Putamen (tissue), 1 donor: ENCODE results near the gene CDCP2.
A peak's percentile ranks its signal among the peaks of the same experiment; 100 is the strongest.
"Not testable (repeated sequence)": the region's sequence is repeated elsewhere in the genome, so short reads cannot be mapped to it uniquely, and the experiment has no call there.

Experiments
- DNase-seq: peaks from one replicate; pipeline ENCODE4 v3.0.0-alpha.2; 2016; ENCODE audit warnings: low spot score

Gene CDCP2

GRCh38 chr1:54115520-54115919 lies 37.3 kb downstream of the CDCP2 start:
- no peak for DNase-seq

DNA sequence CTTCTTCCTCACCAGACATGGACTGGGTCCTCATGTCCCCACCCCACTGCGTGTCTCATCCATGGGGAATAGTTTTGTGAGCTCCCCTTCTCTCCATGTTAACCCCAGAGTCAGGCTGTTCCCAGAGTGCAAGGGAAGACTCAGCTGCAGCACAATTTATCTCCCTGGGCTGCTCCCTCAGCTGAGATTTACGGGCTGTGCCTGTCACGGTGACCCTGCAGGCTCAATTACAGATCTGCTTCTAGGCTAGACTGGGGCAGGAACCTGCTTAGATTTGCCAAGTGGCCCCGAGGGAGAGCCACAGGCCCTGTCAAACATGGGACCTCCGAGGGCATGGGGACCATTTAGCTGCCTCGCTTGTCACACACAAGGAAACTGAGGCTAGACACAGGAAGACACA lies 37.8 kb downstream of the CDCP2 start:
- no peak for DNase-seq

- no peak for DNase-seq
Observed at GRCh38 chr1:54114001-54114400, 38.8 kb downstream of the CDCP2 start.

GRCh38 chr1:54112705-54113368 lies 40.0 kb downstream of the CDCP2 start:
- DNase-seq = no peak

GRCh38 chr1:54112027-54112426 lies 40.8 kb downstream of the CDCP2 start:
- no peak for DNase-seq

DNA sequence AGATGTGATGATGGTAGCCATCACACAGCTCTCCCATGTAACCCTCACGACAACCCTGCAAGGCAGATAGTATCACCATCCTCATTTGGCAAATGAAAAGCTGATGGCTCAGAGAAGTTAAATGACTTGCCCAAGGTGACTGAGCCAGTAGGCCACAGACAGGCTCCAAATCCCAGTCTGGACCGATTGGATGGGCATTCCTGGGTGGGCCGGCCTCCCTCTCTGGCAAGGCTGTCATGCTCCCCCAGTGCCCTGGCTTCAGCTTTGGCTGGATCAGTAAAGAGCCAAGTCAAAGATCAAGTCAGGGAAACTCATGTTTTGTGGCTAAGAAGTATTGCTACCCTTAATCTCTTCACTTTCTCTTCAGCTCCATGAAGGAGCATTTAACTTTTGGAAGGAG lies 41.2 kb downstream of the CDCP2 start:
- DNase-seq = no peak

- no peak for DNase-seq
Observed at GRCh38 chr1:54110996-54111395, 41.8 kb downstream of the CDCP2 start.

DNA sequence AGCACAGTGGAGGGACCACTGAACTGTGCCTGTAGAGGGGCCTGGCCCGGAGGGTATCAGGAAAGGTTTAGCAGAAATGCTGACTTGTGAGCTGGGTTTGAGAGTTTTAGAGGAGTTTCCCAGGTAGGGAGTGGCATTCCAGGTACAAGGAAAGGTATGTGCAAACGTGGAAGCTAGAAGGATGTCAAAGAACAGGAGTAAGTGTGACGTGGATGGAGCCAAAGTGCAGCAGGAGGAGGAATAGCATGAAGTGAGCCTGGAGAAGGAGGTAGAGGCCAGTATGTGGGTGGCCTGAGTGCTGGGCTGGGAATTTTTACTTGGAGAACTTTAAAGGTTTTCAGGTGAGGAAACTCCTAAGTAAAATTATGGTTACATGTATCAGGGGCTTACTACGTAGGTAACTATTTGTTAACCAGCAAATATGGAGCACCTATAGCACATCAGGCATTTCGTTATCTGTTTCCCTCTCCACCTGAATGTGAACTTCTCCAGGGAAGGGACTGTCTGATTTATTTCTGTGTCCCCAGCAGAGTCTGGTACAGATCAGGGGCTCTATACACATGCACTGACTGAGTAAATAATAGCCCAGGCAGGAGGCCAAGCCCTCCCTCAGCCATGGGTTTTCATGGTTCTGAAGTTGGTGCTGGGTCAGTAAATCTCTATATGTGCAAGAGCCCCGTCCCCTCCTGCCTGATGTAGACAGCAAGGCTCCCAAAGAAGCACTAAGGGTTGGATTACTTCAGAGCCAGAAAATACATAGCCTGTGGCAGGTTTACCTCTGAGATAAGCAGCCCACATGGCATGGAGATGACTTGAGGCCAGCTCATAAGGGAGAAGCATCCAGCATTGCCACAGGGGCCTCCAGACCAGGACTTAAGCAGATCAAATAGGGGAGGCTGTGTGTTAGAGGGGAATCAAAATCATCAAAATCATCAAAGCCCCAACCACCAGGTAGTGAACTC lies 43.4 kb downstream of the CDCP2 start:
- no peak for DNase-seq

- no peak for DNase-seq
Observed at GRCh38 chr1:54108156-54108555, 44.6 kb downstream of the CDCP2 start.

DNA sequence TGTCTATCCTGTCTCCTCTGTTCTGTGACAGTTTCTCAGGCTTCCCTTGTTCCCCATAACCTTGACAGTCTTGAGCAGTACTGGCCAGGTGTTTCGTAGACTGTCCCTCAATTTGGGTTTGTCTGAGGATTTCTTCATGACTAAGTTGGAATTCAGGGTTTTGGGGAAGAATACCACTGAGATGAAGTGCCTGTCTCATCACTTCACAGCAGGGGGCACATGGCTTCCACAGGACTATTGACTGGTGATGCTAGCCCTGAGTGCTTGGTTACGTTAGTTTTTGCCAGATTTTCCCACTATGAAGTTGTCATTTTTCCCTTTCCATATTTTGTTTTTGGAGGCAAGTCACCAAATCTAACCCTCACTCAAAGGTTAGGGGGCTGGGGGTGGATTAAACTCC lies 45.7 kb downstream of the CDCP2 start:
- no peak for DNase-seq

DNA sequence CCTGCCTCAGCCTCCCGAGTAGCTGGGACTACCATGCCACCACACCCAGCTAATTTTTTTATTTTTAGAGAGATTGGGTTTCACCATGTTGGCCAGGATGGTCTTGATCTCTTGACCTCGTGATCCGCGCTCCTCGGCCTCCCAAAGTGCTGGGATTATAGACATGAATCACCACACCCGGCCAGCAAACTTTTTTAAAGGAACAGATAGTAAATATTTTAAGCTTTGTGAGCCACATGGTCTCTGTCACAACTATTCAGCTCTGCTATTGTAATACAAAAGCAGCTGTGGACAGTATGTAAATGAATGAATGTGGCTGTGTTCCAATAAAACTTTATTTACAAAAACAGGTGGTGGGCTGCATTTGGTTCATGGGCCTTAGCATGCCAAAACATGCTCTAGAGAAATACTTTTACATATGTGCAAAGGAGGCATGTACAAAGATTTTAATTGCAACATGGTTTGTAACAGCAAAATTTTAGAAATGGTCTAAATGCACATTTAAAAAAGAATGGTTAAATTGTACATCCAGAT lies 47.0 kb downstream of the CDCP2 start:
- no peak for DNase-seq

GRCh38 chr1:54105080-54105479 lies 47.7 kb downstream of the CDCP2 start:
- DNase-seq = no peak

DNA sequence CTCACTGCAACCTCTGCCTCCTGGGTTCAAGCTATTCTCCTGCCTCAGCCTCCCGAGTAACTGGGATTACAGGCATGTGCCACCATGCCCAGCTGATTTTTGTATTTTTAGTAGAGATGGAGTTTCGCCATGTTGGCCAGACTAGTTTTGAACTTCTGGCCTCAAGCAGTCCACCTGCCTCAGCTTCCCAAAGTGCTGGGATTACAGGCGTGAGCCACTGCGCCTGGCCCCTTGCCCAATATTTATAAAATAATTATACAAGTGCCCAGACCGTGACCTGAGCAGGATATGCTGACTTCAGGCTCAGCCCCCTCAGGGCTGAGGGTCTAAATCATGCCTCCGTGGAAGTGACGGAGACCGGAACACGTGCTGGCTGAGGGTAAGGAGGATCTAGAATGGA lies 48.2 kb downstream of the CDCP2 start:
- DNase-seq = not testable (repeated sequence)

DNA sequence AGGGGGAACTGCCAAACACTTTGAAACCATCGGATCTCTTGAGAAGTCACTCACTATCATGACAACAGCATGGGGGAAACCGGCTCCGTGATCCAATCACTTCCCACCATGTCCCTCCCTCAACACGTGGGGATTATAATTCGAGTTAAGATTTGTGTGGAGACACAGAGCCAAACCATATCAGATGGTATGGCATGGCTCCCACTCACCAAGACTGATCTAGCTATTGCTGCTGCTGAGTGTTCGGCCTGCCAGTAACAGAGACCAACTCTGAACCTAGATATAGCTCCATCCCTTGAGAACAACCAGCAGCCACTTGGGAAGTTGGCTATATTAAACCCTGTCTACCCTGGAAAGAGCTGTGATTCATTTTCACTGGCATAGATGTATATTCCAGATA lies 49.4 kb downstream of the CDCP2 start:
- DNase-seq = no peak

- DNase-seq = no peak
Observed at GRCh38 chr1:54100500-54100899, 52.3 kb downstream of the CDCP2 start.

- peak; percentile 21 for DNase-seq
Observed at GRCh38 chr1:54099061-54099610, 53.7 kb downstream of the CDCP2 start.

DNA sequence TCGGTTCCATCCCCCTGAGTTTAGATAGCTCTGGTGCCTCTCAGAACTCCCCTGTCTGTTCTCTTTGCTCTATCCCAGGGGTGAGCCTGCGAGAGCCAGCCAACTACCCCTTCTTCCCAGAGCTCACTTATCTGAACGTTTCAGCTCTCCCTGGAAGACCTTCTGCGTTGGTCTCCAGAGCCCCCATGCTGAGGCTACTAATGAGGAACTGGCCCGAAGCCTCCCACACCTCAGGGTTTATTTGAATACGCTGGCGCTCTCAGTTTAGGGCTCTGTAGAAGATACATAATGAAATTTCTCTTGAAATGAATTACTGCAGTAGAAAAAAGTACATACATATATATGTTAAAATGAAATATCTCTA lies 55.9 kb downstream of the CDCP2 start:
- no peak for DNase-seq

GRCh38 chr1:54096227-54096876 lies 56.4 kb downstream of the CDCP2 start:
- no peak for DNase-seq

- no peak for DNase-seq
Observed at GRCh38 chr1:54095546-54096226, 57.1 kb downstream of the CDCP2 start.

- not testable (repeated sequence) for DNase-seq
Observed at GRCh38 chr1:54094730-54095105, 58.1 kb downstream of the CDCP2 start.

DNA sequence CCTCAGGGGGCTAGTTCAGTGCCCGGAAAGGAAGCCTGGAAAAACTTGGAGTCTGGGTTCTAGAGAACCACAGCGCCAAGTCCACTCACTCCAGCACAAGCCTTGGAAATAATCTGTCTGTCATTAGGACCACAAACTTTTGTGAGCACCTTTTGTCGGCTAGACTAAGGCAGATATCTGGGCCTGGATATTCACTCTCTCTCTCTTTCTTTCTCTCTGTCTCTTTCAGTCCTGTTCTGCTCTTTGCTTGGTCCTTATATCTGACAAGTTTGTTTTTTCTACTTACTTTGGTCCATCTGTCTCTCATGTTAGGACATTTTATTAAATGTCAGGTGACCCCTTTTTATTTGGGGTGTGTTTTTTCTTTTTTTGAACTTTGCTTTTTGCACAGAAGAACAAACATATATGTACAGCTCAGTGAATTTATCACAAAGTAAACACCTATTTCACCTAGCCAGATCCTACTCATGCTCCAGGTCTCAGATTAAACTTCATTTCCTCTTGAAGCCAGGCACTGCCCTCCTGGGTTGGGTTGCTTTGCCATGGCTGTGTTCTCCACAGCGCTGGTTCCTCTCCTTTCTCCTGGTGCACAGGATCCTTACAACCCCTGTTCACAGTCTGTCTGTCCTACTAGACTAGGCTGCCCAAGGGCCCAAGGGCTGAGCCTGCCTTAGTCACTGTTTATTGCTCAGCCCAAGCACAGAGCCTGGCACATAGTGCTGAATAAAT lies 58.6 kb downstream of the CDCP2 start:
- no peak for DNase-seq
